ENCODE results near the gene F7. TPM values are rescaled to one million over a fixed set of nuclear protein-coding genes. Genes with fewer than 3 reads are reported as not detected.
"Not testable (repeated sequence)": the region's sequence is repeated elsewhere in the genome, so short reads cannot be mapped to it uniquely, and the experiment has no call there.

Gene F7
- total RNA-seq, 2 donors from 2014 or later, result 0.17 TPM; not detected in 1

- DNase-seq (no peak), ATAC-seq (no peak)
- intact Hi-C loops (cut with DNase I, micrococcal nuclease), result no loop called here
Observed at GRCh38 chr13:113155982-113156655, 50.5 kb downstream of the F7 start.

GRCh38 chr13:113157206-113157928, 51.8 kb downstream of the F7 start:
- intact Hi-C loops (cut with DNase I, micrococcal nuclease), result no loop called here
- ATAC-seq, result no peak
- no peak for DNase-seq

DNA sequence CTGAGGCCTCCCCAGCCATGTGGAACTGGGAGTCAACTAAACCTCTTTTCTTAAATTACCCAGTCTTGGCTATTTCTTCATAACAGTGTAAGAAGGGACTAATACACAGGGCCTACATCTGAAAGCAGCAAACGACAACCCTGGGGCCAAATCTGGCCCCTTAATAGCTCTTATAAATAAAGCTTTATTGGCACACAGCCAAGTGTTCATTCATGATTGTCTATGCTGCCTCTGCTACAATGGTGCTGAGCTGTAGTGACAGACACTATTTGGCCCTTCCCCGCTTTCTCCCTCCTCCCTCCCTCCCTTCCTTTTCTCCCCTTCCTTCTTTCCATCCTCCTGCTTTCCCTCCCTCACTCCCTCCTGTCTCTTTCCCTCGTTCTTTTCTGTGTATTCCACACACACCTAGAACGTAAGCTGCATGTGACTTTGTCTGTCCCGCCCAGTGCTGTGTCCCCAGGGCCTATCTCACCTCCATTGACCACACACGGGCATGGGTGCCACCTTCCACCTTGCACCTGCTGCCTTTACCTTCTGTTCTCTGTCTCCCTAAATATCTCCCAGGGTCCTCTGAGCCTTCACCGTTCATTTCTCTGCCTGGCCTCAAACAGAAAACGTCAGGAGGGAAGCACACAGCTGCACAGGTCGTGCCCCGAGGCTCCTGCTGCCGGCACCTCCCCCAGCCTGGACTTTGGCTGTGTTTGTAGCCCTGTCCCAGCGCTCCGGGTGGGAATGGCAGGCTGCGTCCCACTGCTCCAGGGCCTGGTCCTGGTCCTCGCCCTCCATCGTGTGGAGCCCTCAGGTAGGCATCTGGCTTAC, 52.5 kb downstream of the F7 start, which contains the start of gene PROZ:
Gene PROZ (plus strand): TSS at position 720 of the 819 bp plus-strand sequence. CDS start 13 bp downstream, at position 733.
- intact Hi-C loops (cut with DNase I, micrococcal nuclease), result no loop called here
- peak; percentile 29 for ATAC-seq

DNA sequence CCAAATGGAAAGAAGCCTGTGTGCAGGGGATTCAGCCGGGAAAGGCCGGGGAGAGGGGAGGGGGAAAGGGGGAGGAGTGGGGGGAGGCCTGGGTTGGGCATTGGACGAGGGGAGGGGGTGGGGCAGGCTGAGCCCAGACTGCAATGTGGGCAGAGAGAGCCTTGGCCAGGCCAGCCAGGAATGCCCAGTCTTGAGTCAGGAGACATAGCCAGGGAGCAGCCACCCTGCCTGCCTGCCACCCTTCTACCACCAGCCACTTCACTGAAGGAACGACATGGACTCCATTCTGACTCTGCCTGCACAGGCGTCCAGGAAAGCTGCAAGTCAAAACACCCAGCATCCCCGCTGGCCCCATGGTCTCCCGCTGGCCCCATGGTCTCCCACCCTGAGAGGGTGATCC, 53.4 kb downstream of the F7 start:
- ATAC-seq, result no peak
- no peak for DNase-seq
- intact Hi-C loops (cut with DNase I, micrococcal nuclease), result no loop called here

More for the DNA sequence above, 52.5 kb downstream of the F7 start, which contains the start of gene PROZ:
- DNase-seq, result no peak

DNA sequence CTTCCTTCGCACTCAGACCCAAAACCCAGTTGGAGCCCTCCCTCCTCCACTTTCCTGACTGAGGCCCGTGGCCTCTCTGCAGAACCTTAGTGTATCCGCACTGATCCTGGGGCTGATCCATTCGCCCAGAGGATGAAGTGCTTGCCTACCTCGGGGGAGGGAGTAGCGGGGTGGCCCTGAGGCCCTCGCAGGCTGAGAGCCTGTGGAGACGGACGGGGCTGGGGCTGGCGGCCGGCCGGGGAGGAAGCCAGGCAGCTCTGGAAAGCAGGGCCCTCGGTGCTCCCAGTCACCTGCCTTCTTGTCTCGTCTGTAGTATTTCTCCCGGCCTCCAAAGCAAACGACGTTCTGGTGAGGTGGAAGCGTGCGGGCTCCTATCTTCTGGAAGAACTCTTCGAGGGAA, 54.1 kb downstream of the F7 start:
- DNase-seq, result no peak
- no peak for ATAC-seq
- intact Hi-C loops (cut with DNase I, micrococcal nuclease), result no loop called here

- ATAC-seq (no peak), DNase-seq (no peak)
- intact Hi-C loops (cut with DNase I, micrococcal nuclease), result no loop called here
Observed at GRCh38 chr13:113160983-113161382, 55.4 kb downstream of the F7 start.

DNA sequence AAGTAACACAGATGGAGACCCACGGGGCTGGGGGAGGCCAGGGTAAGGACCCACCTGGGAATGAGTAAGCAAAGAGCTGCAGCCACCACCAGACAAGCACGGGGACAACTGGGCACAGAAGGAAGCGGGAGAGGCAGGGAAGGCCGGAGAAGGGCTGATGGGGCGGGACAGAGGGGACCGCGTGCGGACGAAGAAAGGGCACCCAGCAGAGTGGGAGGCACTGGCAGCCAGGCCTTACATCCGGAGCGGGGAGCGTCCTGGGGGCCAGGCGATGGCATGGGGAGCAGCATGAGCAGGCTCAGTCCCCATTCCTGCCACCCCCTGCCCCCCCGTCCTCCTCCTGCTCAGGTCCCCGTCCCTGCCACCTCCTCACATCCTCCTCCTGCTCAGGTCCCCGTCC, 55.8 kb downstream of the F7 start:
- intact Hi-C loops (cut with DNase I, micrococcal nuclease), result no loop called here
- DNase-seq (no peak), ATAC-seq (no peak)

DNA sequence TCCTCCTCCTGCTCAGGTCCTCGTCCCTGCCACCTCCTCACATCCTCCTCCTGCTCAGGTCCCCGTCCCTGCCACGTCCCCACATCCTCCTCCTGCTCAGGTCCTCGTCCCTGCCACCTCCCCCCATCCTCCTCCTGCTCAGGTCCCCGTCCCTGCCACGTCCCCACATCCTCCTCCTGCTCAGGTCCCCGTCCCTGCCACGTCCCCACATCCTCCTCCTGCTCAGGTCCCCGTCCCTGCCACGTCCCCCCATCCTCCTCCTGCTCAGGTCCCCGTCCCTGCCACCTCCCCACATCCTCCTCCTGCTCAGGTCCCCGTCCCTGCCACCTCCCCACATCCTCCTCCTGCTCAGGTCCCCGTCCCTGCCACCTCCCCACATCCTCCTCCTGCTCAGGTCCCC, 56.4 kb downstream of the F7 start:
- ATAC-seq; DNase-seq; intact Hi-C loops (cut with DNase I, micrococcal nuclease): not testable (repeated sequence)

DNA sequence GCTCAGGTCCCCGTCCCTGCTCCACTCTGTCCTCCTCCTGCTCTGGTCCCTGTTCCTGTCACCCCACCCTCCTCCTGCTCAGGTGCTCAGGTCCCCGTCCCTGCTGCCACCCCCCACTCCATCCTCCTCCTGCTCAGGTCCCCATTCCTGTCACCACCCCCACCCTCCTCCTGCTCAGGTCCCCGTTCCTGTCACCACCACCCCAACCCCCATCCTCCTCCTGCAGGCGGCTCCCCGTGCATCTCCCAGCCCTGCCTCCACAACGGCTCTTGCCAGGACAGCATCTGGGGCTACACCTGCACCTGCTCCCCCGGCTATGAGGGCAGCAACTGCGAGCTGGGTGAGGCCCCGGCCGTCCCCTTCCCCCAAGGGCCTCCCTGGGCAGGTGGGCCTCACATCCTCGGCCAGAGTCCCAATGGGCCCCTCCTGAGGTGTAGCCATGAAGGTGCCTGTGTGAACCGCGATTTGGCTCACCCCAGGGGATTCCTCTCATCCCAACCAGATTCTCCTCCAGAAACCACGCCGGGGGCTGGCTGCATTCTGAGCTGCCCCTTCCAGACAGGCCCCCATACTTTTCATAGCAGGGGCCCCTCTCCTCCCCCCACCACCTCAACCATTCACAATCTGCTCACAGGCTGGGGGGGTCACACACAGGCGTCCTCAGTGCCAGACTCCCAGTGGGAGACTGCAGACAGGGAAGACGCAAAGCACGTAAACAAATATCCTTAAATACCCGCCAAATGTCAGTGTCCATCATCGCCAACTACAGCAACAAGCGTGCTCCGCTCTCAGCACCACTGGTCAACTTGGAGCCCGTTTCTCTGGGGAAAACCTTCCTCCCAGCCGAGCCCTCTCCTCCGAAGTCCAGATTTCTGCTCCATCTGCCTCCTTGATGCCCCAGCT, 57.4 kb downstream of the F7 start:
- ATAC-seq (no peak), DNase-seq (no peak)
- intact Hi-C loops (cut with DNase I, micrococcal nuclease), result no loop called here

- intact Hi-C loops (cut with DNase I, micrococcal nuclease), result no loop called here
- no peak for DNase-seq
- no peak for ATAC-seq
Observed at GRCh38 chr13:113164492-113164891, 58.9 kb downstream of the F7 start.

DNA sequence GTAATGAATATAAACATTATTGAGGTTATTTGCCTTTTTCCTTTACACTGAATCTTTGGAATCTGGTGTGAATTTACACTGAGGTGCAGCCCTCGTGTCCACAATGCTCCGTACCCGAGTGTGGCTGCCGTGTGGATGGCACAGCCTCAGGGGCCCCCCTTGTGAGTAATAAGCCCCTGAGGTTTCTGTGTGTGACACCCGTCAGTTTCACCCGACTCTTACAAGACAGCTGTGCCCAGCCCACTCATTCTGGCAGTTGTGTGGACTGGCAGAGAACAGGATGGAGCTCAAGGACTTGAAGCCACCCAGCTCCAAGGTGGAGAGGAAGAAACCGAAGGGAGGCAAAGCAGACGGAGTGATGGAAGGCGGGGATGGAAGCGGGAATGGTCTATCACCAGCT, 60.7 kb downstream of the F7 start:
- intact Hi-C loops (cut with DNase I, micrococcal nuclease), result no loop called here
- ATAC-seq (no peak), DNase-seq (no peak)

GRCh38 chr13:113166681-113167080, 61.1 kb downstream of the F7 start:
- DNase-seq (peak in 1 of 2 donors; percentile 53), ATAC-seq (peak; percentile 91)
- intact Hi-C loops (cut with DNase I, micrococcal nuclease), result no loop called here

DNA sequence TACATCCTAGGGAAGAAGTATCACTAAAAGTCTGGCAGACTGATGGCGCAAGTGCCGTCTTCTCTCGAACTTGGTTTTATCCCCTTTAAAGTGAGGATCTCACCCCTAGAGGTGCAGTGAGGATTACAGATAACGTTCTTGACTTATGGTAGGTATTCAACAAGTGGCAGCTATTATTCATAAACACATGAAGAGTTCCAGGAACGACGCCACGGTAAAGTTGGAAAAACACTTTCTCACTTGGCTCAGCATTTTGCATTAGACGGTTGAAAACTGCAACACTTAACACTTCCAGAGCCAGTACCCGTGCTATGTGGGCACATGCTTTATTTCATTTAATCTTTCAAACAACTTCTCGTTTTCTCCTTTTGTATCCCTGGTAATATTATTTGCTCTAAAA, 61.6 kb downstream of the F7 start:
- DNase-seq (no peak), ATAC-seq (peak; percentile 33)
- intact Hi-C loops (cut with DNase I, micrococcal nuclease), result no loop called here

DNA sequence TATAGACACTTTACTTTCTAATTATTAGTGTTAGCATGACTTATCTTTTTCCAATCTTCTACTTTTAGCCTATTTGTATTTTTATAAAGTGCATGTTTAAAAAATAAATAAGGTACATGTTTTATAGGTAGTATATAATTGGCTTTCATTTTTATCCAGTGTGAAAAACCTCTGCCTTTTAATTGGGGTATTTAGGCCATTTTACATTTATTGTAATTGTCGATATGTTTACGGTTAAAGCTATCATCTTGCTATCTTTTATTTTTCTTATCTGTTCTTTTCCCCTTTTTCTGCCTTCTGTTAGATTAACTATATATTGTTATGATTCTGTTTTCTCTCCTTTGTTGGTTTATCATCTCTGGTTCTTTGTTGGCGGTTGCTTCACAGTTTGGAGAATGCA, 62.0 kb downstream of the F7 start:
- ATAC-seq (no peak), DNase-seq (no peak)
- intact Hi-C loops (cut with DNase I, micrococcal nuclease), result no loop called here

DNA sequence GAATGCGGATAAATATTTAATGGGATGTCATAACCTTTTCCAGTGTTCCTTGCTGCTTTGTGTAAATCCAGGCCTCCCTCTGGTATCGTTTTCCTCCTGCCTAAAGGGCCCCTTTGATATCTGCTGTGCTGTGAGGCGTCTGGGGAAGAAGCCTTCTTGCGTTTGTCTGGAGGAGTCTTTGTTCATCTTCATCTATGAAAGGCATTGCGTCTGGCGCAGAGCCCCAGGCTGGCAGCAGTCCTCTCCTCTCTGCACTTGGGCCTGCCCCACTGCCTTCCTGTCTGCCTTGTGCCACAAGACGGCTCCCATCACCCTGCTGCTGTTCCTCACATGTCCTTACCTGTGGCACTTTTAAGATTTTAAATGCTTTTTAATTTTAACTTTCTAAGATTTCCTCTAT, 62.6 kb downstream of the F7 start:
- intact Hi-C loops (cut with DNase I, micrococcal nuclease), result no loop called here
- DNase-seq (no peak), ATAC-seq (no peak)

DNA sequence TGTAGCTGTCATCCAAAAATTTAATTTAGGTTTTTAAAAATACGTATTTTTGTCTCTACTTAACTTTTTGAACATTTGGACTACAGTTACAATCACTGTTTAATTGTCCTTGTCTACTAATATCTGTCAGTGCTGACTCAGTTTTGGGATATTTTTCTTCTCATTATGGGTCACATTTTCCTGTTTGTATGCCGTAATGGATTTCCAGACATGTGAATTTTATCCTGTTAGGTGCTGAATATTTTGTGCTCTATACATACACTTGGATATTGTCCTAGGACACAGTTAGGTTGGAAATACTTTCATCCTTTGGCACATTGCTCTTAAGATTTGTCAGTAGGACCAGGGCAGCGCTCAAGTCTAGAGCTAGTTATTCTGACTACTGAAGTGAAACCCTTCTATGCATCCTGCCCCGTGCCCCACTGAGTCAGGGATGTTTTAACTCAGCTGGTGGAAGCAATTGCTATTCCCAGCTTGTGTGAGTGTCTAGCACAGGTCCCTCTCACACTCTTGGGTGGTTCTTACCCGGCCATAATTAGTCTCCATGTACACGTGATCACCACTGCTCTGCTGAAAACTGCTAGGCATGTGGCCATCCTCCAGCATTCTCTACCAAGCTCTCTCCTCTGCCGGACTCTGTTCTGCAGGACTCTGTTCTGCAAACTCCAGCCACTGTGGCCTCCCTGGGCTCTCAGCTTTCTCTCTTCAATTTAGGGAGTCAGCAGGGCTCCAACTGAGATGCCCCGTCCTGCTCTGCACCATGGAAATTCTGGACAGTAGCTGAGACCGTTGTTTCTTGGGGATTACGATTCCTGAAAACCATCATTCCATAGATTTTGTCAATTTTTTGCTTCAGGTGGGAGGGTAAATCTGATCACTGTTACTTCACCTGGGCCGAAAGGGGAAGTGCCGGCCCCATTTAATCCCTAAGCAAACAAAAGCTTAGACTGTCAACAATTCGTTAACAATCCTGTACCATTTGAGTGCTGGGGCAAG, 64.0 kb downstream of the F7 start:
- no peak for DNase-seq
- intact Hi-C loops (cut with DNase I, micrococcal nuclease), result no loop called here

More for the DNA sequence above, 64.0 kb downstream of the F7 start:
- peak; percentile 61 for ATAC-seq
